ENCODE measurements around the gene ADAM12. TPM values are rescaled to one million over a fixed set of nuclear protein-coding genes. Genes with fewer than 3 reads are reported as not detected.

Gene ADAM12
- total RNA-seq, 1 donor from 2014 or later, result 3.7 TPM

DNA sequence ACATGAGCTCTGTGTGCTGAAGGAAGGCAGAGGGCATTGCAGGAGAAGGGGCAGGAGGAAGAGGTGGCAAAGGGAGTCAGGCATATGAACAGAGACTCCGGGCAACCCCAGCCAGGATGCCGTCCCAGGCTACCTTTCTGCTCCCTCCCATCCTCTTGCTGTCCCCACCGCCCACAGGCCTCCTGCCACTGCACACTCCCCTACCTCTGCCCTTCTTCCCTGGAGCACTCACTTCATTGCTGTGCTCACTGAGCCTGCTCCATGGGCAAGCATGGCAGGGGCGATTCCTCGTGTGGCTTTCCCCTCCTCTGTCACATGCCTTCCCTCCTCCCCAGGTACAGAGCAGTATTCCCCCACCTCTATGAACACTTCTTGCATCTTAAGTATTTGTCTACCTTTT lies 398.5 kb downstream of the ADAM12 start:
- H3K27me3 ChIP-seq, result no peaks in the 10 kb centered on the region
- H3K4me3 ChIP-seq, result no peak overlapping the region
- H3K27ac ChIP-seq, result no peak overlapping the region
- no peaks in the 10 kb centered on the region for H3K9me3 ChIP-seq
- no peak for DNase-seq (ENCODE audit: extremely low spot score in 2 of 2)
- TF ChIP-seq, protein P1, sequence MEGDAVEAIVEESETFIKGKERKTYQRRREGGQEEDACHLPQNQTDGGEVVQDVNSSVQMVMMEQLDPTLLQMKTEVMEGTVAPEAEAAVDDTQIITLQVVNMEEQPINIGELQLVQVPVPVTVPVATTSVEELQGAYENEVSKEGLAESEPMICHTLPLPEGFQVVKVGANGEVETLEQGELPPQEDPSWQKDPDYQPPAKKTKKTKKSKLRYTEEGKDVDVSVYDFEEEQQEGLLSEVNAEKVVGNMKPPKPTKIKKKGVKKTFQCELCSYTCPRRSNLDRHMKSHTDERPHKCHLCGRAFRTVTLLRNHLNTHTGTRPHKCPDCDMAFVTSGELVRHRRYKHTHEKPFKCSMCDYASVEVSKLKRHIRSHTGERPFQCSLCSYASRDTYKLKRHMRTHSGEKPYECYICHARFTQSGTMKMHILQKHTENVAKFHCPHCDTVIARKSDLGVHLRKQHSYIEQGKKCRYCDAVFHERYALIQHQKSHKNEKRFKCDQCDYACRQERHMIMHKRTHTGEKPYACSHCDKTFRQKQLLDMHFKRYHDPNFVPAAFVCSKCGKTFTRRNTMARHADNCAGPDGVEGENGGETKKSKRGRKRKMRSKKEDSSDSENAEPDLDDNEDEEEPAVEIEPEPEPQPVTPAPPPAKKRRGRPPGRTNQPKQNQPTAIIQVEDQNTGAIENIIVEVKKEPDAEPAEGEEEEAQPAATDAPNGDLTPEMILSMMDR (IDR thresholded peaks at IDR 0.05), result no peak
- no peak for TF ChIP-seq POLR2A (IDR thresholded peaks at IDR 0.05)
- no peak for TF ChIP-seq POLR2AphosphoS5 (IDR thresholded peaks at IDR 0.05; ENCODE audit: insufficient read depth in 1 of 2, low read depth in 1 of 2)
- H3K4me1 ChIP-seq, result no peaks in the 10 kb centered on the region
- intact Hi-C loops (cut with DNase I), result loop anchor here (5.0 kb wide), 1 partner anchor 398 kb away; the partner anchor contains the start of gene ADAM12
- no peaks in the 10 kb centered on the region for H3K36me3 ChIP-seq

GRCh38 chr10:125985557-125986240 lies 402.6 kb downstream of the ADAM12 start:
- TF ChIP-seq POLR2AphosphoS5 (IDR thresholded peaks at IDR 0.05; ENCODE audit: insufficient read depth in 1 of 2, low read depth in 1 of 2) (no peak), POLR2A (IDR thresholded peaks at IDR 0.05) (no peak)
- TF ChIP-seq, protein P1 (IDR thresholded peaks at IDR 0.05), result no peak
- intact Hi-C loops (cut with DNase I), result no loop called here
- H3K4me3 ChIP-seq, result no peak overlapping the region

DNA sequence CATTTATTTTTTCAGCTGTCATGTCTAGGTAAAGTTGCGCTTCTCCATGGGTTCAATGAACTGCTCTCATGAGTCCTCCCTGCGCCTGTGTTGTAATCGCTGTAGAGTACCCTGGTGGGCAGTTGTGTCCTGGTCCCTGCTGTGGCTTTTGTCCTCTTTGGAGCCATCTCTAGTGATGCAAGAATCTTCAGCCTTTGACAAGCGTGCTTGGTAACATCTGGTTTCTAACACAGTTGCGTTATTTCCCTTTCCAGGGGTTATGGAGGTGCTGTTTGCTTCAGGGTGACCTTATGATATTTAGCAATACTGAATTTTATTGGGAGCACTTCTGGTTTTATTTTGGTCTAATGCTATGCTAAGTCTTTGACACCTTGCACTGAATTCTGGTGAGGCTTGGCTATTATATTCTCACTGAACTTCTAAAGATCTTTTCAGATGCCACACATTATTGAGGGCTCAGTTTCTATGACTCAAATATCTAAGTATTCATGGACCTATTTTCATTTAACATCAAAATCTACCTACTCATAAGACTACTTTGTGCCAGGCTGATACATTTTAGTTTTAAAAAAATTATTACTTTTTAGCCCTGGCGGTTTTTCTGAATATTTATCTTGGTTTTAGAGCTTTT lies 403.3 kb downstream of the ADAM12 start:
- no peak overlapping the region for H3K27ac ChIP-seq
- no peak for TF ChIP-seq POLR2AphosphoS5 (IDR thresholded peaks at IDR 0.05; ENCODE audit: insufficient read depth in 1 of 2, low read depth in 1 of 2)
- TF ChIP-seq, protein P1 (IDR thresholded peaks at IDR 0.05), result no peak
- TF ChIP-seq POLR2A (IDR thresholded peaks at IDR 0.05), result no peak
- intact Hi-C loops (cut with DNase I), result no loop called here
- DNase-seq (ENCODE audit: extremely low spot score in 2 of 2), result no peak
- H3K4me3 ChIP-seq, result no peak overlapping the region
- no peaks in the 10 kb centered on the region for H3K9me3 ChIP-seq
- no peaks in the 10 kb centered on the region for H3K27me3 ChIP-seq
- H3K4me1 ChIP-seq, result no peaks in the 10 kb centered on the region
- no peaks in the 10 kb centered on the region for H3K36me3 ChIP-seq

More at GRCh38 chr10:125985557-125986240, 402.6 kb downstream of the ADAM12 start:
- DNase-seq (ENCODE audit: extremely low spot score in 2 of 2), result no peak
- H3K9me3 ChIP-seq, result no peaks in the 10 kb centered on the region
- H3K36me3 ChIP-seq, result no peaks in the 10 kb centered on the region
- H3K4me1 ChIP-seq, result no peaks in the 10 kb centered on the region
- no peaks in the 10 kb centered on the region for H3K27me3 ChIP-seq
- H3K27ac ChIP-seq, result no peak overlapping the region

DNA sequence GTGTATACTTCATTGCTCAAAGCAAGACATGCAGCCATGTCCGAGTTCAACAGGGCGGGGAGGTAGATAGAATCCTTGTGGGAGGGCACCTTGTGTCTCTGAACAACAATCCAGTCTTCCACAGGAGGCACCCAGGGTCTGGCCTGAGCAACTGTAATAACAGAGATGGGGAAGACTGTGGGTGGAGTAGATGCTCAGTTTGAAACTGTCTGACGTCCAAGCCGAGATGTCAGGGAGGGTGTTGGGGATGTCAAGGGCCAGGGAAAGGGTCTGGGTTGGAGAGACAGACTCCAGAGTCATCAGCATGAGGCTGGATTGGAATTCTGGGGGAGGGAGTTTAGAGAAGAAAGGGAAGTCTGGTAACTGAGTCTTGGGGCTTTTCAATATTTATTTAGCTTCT lies 403.9 kb downstream of the ADAM12 start:
- Histone ChIP-seq H3K4me1 (no peaks in the 10 kb centered on the region), H3K27ac (no peak overlapping the region), H3K4me3 (no peak overlapping the region), H3K36me3 (no peaks in the 10 kb centered on the region), H3K9me3 (no peaks in the 10 kb centered on the region), H3K27me3 (no peaks in the 10 kb centered on the region)
- intact Hi-C loops (cut with DNase I), result no loop called here
- DNase-seq (ENCODE audit: extremely low spot score in 2 of 2), result no peak
- TF ChIP-seq POLR2A (IDR thresholded peaks at IDR 0.05) (no peak), POLR2AphosphoS5 (IDR thresholded peaks at IDR 0.05; ENCODE audit: insufficient read depth in 1 of 2, low read depth in 1 of 2) (no peak)
- TF ChIP-seq, protein P1 (IDR thresholded peaks at IDR 0.05), result no peak

DNA sequence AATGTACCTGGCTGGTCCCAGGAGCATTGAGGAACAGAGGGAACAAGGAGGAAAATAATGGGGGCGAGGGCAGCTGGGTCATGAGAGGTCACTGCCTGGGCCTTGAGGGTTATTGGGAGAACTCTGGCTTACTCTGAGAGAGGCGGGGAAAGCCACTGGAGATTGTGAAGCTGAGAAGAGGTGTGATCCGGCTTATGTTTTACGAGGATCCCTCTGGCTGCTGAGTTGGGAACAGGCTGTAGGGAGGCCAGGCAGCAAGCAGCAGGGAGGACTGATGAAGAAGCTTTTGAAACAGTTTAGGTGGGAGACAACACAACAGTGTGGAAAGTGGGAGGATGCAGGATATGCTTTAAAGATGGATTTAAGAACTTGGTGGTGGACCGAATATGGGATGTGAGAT lies 404.6 kb downstream of the ADAM12 start:
- Histone ChIP-seq H3K27me3 (no peaks in the 10 kb centered on the region), H3K4me3 (no peak overlapping the region), H3K9me3 (no peaks in the 10 kb centered on the region), H3K4me1 (no peaks in the 10 kb centered on the region), H3K27ac (no peak overlapping the region), H3K36me3 (no peaks in the 10 kb centered on the region)
- TF ChIP-seq, protein P1 (IDR thresholded peaks at IDR 0.05), result no peak
- no peak for TF ChIP-seq POLR2A (IDR thresholded peaks at IDR 0.05)
- no peak for TF ChIP-seq POLR2AphosphoS5 (IDR thresholded peaks at IDR 0.05; ENCODE audit: insufficient read depth in 1 of 2, low read depth in 1 of 2)
- no peak for DNase-seq (ENCODE audit: extremely low spot score in 2 of 2)
- intact Hi-C loops (cut with DNase I), result no loop called here
